Activated CD4-positive, alpha-beta T cell treated with anti-CD3 and anti-CD28 coated beads for 24 hours (primary cell): Measurements from ENCODE around the gene LGR6.

ENCODE experiments used
- DNase-seq, 2 donors: peaks; one replicate each; pipeline ENCODE4 v3.0.0-alpha.2; 2020; ENCODE audit warnings: low read depth in 2 of 2

The LGR6 gene

DNA sequence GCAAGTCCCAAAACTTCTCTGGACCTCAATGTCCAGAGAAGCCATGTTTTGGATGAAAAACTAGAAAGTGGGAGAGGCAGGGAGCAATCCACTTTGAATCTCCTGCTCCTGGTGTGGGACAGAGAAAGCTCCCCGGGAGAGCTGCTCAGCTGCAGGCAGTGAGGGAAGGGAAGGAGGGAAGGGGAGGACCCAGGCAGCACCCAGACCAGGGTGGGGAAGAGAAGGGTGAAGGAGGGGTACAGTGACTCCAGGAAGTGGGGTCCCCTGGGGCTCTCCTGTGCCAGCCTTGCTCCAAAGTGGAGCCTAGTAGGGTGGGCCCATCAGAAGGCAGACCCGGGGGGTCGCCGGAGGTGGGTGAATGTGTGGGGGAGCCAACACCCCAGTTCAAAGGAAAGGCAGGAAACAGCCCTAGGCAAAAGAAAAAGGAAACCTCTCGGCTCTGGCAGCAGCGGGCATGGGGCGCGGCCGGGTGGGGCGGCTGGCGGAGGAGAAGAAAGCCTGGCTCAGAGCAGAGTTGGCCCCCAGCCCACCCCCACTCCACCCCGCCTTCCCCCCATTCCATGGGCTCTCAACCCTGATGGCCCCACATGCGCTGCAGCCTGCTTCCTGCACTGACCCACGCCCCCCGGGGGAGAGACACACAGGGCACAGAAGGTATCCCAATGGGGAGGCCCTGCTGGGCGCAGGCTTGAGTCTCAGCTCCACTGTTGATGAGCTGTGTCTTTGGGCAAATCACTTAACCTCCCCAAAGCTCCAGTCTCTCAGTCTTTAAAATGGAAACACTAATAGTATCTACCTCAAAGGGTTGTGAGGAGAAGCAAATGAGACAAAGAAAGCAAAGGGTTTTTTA is 5.7 kb downstream of the LGR6 start:
- no peak for DNase-seq

DNA sequence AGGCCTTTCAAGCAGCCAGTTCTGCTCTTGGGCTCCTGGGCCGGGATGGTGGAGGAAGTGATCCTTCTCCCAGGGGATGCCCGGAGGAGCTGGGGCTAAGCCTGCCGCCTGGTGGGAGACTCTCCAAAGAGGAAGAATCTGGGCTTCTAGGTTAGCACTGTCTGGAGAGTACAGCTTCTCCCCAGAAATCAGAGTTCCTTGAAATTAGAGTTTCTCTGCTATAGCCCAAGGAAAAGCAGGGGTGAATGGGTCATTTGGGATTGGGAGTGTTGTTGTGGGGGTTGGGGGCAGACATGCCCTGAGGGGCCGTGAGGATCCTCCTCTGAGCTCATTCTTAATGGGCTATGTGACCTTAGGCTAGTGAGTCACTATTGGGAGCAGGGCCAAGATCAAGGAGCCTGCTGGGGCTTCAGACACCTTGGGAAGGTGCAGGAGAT is 6.5 kb downstream of the LGR6 start:
- no peak for DNase-seq

DNA sequence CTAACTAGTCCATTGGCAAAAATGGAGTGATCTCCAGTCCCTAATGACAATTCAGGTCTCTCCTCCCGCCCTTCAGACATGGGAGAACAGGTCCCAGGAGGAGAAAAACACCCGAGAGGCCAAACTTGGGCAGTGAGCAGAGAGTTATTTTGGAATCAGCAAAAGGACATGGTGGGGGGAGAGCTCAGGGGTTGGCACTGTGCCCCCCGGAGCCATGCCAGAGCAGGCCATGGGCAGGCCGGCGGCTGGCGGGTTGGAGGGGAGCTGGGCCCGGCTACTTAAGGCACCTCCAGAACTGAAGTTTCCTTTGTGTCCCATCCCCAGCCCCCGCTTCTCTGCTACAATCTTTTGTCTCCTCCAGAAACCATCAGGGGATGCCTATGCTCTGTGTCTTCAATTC is 7.1 kb downstream of the LGR6 start:
- no peak for DNase-seq

DNA sequence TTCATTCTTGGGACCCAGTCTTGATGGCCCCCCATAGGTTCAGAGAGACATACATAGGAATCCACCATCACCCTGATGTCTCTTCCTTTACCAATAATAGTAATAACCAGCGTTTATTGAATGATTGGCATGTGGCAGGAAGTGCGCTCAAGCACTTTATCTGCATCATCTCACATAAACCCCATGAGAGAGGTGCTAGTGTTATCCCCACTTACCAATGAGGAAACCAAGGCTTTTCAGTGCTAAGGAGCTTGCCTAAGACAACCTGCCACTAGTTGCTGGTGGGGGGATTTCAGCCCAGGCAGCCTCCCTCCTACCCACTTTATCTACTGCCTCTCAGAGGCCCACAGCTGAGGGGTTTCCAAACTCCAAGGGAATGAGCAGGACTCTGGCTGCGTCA is 7.7 kb downstream of the LGR6 start:
- DNase-seq: no peak

DNA sequence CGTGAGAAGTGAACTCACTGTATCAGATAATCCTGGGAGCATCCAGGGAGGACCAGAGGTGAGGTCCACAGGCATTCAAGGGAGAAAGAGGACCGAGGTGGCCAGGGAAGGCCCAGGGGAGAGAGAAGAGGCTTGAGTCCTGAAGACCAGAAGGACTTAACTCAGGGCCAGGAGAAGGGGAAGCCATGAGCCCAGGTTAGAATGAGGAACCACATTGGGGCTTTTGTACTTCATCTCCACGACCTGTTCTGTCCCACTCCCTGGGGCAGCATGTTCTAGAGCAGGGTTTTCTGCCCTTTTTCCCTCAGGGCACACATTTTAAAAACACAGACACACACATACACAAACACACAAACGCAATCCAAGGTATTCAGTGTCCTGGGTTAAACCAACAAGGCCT is 8.4 kb downstream of the LGR6 start:
- DNase-seq: no peak

DNA sequence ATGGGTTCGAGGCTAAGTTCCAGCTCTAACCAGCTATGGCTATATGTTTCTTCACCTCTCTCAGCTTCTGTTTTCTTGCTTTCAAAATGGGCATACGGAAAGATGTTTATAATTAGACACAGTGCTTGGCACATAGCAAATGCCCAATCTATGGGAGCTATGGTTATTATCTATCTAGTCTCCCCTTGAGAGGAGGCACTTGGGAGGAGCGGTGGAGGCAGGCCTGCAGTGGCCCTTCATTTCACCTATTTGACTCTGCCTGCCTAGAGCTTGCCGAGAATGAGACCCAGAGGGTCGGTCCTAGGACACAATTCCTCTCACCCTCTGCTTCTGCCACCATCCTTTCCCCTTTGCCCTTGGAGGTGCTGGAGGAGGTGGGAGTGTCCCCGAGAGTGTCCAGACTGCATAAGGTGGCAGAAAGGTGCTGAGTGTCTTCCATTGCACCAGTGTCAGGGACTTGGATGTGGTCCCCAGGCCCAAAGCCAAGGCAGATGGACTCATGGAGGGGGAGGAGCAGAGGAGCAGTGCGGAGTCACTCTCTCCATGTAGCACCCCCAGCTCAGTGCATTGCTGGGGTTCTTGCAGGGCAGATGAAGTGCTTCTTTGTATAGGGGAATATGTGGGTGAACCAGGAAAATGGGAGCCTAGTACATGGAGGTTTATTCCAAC is 9.0 kb downstream of the LGR6 start:
- DNase-seq: no peak

DNA sequence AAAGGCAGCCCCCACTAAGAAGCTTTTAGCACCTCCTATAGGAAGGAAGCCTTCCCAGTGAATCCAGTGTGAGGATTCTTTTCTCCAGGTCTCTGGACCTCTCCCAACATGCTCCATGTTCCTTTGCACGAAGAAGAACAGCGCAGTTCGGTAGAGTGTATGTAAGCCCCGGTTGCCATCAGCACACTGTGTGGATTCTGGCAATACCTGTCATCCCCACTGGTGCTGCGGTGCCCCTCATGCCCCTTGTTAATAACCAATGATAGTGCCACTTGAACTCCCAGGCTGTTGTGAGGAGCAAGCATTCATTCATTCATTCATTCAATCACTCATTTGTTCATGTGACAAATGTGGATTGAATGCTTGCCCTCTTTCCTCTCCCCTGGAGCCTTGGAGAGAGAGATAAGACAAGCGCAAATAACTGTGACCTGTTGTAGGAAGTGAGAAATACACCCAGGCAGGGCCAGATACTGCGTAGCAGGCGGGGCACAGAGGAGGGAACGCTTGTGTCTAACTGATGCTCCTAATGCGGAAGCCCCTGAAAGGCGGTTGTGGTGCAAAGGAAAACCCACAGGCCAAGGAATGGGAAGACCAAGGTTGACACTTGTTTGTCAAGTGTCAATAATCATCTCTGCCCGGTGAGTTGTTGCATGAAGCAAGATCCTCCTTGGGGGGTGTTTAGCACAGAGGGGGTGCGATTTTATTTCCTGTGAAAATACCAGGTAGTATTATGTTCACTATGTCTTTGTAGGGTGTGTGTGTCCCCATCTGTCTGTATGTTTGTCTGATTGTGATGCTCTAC is 9.8 kb downstream of the LGR6 start:
- no peak for DNase-seq

DNA sequence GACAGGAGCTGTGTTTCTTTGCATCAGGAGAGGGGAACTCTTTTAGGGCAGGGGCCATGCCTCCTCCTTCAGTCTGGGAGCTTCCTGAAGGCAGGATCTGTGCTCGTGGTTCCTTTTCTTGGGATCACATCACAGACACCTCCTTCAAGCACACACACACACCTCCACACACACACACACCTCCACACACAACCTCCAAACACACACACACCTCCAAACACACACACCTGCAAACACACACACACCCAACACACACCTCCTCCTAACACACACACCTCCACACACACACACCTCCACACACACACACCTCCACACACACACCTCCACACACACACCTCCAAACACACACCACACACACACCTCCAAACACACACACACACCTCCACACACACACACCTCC is 10.5 kb downstream of the LGR6 start:
- DNase-seq: no peak

DNA sequence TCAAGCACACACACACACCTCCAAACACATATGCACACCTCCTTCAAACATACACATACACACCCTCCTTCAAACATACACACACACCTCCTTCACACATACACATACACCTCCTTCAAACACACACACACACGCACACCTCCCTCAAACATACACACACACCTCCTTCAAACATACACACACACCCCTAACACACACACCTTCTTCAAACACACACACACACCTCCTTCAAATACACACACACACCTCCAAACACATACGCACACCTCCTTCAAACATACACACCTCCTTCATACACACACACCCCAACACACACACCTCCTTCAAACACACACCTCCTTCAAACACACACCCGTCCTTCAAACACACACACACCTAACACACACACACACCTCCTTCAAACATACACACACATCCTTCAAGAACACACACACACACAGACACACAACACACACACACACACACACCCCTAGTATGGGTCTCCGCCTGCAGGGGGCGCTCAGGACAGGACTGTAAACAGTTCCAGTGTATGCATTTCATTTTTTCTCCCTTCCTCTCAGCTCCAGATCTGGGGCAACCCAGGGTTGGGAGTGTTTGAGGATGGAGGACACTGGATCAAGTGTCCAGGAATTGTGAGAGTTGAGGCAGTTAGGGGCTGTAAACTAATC is 12.1 kb downstream of the LGR6 start:
- no peak for DNase-seq

DNA sequence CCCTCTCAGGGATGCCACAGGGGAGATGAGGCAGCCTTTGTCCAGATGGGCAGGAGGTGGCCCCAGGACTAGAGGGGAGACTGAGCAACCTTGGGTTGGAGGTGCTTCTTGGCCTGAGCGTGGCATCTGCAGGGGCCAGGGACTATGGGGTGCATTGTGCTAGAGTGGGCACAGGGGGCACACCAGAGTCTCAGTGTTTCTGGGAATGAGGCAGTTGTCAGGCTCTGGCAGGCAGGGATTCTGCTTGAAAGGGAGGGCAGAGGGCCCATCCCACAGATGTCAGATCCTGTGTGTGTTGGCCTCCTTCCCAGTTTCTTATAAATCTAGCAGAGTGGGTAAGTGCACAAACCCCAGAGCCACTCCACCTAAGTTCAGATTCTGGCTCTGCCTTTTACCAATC is 13.7 kb downstream of the LGR6 start:
- DNase-seq: no peak

DNA sequence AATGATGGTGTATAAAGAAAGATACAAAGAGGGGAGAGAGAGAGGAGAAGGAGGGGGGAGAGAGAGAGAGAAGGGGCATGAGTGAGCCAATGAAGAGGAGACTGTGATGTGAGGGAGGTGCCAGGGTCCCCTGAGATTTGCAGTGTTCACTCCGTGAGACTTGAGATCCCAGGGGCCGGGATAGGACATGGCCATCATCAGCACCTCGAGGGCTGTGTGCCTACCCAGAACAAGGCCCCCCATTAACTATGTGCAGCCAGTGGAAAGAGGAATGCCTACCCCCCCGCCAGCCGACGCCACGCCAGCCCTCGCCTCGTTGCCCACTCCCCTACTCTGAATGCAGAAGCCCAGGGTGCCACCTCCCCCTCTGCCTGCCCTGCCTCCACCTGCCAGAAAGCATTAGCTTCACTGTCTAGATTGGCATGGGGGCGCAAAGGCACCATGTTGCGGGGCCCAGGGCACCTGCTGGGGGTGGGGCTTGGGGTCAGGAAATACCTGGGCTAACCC is 14.8 kb downstream of the LGR6 start:
- DNase-seq: no peak

DNA sequence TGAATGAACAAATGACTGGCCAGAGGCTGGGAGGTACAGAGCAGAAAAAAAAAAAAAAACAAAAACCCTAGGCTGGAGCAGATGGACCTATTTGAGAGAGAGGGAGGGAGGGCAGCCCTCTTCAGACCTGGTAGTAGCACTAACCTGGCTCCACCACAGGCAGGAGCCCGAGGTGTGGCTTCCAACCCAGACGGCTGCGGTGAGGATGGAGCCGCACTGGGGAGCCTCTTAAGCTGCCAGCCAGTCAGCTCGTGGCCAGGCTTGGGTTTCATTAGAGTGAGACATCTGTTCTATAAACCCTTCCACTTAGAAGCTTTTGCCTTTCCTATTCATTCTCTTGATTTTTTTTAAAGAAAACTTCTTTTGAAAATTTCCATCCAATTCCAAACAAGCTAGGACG is 16.8 kb downstream of the LGR6 start:
- no peak for DNase-seq

DNA sequence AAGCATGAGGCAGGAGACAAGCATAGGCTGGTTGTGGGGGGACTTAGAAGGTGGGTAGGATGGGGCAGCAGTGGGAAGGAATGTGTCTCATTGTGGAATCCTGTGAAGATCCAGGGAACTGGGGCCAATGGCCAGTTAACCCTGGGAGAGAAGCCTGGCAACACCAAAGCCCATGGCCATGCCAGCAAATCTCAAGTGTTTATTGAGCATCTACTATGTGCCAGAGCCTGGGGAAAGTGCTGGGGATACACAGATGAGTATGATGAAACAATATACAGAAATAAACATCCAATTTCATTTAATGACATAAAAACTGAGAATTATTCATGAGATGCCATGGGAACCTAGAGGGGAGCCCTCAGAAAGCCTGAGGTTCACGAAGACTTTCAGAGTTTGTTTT is 17.4 kb downstream of the LGR6 start:
- no peak for DNase-seq

DNA sequence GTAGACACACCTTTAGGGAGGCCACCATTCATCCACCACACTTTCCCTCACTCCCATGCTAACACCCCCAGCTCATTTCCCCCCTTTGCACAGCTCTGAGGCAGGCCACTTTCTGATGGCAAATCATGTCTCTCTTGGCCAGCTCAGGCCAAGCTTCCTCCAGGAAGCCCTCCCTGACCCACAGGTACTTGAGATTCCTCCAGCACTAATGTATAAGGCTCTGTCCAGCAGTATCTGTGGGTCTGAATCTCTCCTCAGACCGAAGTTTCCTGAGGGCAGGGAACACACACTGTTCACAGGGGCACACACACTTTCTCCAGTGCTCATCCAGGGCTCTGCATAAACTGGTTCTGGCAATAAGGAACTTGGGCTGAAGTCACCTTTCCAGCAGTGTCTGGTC is 19.2 kb downstream of the LGR6 start:
- DNase-seq: no peak

DNA sequence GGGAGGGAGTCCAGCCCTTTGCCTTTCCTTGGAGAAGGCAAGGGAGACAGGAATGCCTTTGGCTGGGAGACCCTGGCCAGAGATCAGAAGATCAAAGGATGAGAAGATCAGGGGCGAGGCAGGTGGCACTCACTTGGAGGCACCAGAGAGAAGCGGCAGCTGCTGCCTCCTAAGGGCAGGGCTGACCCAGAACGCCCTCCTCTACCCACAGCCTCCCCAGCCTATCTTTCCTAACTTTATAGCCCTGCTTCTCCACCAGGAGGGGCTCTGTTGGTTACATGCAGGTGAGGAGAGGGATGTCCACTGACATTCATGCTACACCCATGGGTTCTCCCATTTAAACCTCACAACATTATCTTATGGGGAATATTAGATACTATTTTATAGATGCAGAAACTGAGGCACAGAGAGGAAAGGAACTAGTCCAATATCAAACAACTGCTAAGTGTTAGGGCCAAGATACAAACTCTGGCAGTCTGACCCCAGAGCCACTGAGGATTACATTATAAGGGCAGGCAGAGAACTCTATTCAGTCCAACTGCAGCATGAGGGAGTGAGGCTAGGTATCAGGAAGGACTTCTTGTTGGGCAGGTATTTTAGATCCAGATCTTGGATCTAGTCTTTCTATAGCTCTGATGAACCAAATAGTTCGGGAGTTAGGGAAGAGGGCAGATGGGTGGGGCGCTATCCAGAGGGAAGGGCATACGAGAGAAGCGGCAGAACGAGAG is 19.9 kb downstream of the LGR6 start:
- DNase-seq: no peak

DNA sequence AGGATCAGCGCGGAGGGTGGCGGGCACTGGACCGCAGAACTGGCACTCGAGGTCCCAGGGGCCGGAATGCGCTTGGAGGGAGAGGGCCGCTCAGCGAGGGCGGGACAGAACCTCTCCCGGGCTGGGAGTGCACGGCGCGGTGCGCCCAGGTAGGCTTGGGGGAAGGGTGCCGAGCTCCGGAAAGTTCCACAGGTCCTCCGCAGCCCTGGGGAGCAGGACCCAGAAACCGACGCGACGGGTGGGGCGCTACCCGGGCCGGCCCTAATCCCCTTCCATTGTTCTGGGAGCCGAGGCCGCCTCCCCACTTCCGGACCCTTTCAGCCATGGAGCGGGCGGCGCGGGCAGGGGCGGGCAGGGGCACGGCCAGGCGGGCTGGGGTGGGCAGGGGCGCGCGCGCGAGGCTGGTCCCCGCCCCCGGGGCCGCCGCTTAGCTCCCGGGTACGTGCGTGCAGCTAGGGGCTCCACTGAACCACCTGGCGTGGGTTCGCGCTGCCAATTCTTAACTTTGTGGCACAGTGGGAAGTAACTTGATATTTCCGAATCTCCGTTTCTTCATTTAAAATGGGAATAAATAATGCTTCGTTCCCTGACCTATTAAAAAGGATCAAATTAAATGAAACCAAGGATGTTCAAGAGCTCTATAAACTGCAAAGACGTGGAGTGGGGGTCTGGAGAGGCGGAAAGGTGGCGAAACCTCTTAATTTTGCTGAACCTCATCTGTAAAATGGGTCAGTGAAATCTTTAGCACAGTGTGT is 20.7 kb downstream of the LGR6 start:
- no peak for DNase-seq

DNA sequence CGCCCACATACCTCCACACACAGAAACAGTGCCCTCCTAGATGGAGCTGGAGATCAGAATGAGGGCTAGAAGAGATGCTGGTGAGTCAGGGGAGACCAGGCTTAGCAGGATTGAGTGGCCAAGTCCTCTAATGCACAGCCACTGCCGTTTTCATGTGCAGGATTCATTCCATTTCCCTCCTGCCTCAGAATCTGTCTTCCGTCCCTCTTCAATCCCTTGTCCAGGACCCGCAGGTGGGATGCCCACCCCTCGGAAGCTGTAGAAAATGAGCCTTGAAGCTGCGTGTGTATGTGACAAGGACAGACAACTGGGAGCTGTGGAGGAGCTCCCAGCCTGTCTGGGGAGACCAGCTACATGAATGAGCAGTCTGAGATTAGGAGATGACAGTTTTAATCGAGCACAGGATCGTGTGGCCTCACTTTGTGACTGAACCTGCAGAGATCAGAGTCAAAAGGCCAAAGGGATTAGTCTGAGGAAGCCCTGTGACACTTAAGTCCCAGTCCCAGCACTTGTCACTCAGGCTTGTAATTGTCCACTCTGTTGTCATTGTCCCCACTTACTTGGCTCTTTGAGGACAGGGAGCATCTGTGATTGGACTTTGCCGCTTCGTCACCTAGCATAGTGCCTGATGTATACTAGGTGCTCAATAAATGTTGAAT is 22.0 kb downstream of the LGR6 start:
- no peak for DNase-seq

DNA sequence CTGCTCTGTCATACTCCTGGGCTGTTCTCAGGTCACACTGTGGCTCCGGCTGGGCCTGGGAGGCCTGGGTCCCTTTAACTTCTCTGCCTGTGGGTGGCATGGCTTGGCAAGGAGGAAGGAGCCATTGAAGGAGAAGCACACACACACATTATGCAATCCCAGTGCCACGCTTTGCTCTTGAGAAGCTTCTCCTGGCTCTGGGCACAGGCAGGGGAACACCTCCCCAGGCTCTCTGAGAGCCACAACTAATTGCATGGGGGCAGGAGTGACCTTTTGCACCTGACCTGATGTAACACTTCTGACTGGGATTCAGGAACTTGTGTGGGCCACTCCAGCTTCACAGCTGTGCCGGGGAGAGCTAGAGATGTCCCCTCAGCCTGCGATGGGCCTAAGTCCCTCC is 23.1 kb downstream of the LGR6 start:
- DNase-seq: no peak

DNA sequence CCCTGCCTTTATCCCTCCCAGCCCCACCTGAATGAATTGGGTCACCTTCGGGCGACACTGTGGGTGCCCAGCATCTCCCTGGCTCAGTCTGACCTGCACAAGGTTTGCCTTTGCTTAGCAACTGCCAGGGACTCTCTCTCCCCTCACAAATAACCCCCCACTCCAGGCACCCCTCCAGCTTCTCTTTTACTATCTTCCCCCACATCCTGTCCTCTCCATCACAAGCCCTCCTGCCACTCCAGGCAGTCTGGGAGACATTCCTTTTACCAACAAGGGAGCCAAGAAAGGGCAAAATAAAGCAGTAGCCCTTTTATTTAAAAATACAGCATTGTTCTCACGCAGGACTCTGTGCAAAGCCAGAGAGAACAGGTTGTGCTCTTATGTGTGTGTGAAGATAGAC is 23.9 kb downstream of the LGR6 start:
- no peak for DNase-seq

DNA sequence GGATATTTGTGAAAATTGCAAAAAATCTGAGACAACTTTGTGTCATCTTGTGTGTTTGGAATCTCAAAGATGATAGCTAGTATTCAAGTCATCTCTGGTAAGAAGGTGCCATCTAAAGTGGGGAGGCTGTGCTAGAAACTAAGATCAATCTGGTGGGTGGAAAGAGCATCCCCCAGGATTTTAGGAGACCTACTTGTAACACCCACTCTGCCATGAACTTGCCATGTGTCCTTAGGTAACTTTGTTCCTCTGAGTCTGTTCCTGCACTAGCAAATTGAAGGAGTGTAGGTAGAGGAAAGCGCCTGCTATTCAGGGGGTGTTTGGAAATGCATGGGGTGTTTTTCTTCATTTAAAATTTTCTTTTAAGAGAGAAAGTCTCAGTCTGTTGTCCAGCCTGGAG is 24.4 kb downstream of the LGR6 start:
- no peak for DNase-seq
